Neural crest cell (in vitro differentiated cells): Measurements from ENCODE around the gene OBSCN. TPM values are rescaled to one million over a fixed set of nuclear protein-coding genes. Genes with fewer than 3 reads are reported as not detected.

Source experiments
- DNase-seq: peaks from one replicate; pipeline ENCODE4 v3.0.0; 2021; ENCODE audit warnings: low read depth, mixed read lengths, low spot score
- H3K27ac Mint-ChIP-seq: one replicate; pipeline ENCODE4 v1.8.0; 2021; ENCODE audit warnings: mild to moderate bottlenecking, mixed read lengths; ENCODE audit not compliant: unreplicated experiment
- H3K27me3 Mint-ChIP-seq: 2 replicates; pipeline ENCODE4 v1.8.0; 2021; ENCODE audit warnings: low read depth, mild to moderate bottlenecking, mixed read lengths
- H3K36me3 Mint-ChIP-seq: 2 replicates; pipeline ENCODE4 v1.8.0; 2021; ENCODE audit warnings: low read depth, mild to moderate bottlenecking, mixed read lengths
- H3K4me1 Mint-ChIP-seq: 2 replicates; pipeline ENCODE4 v1.8.0; 2021; ENCODE audit warnings: mixed read lengths
- H3K4me3 Mint-ChIP-seq: one replicate; pipeline ENCODE4 v1.8.0; 2021; ENCODE audit warnings: mild to moderate bottlenecking, mixed read lengths
- H3K9me3 Mint-ChIP-seq: 2 replicates; pipeline ENCODE4 v1.8.0; 2021; ENCODE audit warnings: mixed read lengths
- CTCF ChIP-seq: fragments of 200-600 bp; sonication (generic); conservative IDR thresholded peaks from 2 replicates; pipeline ENCODE4 v1.5.0; 2021; ENCODE audit warnings: antibody characterized with exemption, mild to moderate bottlenecking
- total RNA-seq: library from RNA; stranded (reverse); gene quantifications from 2 replicates; pipeline ENCODE4 v1.2.1, GENCODE V29; 2021

OBSCN gene
- total RNA-seq, 1 donor from 2014 or later = 40.1 TPM

DNA sequence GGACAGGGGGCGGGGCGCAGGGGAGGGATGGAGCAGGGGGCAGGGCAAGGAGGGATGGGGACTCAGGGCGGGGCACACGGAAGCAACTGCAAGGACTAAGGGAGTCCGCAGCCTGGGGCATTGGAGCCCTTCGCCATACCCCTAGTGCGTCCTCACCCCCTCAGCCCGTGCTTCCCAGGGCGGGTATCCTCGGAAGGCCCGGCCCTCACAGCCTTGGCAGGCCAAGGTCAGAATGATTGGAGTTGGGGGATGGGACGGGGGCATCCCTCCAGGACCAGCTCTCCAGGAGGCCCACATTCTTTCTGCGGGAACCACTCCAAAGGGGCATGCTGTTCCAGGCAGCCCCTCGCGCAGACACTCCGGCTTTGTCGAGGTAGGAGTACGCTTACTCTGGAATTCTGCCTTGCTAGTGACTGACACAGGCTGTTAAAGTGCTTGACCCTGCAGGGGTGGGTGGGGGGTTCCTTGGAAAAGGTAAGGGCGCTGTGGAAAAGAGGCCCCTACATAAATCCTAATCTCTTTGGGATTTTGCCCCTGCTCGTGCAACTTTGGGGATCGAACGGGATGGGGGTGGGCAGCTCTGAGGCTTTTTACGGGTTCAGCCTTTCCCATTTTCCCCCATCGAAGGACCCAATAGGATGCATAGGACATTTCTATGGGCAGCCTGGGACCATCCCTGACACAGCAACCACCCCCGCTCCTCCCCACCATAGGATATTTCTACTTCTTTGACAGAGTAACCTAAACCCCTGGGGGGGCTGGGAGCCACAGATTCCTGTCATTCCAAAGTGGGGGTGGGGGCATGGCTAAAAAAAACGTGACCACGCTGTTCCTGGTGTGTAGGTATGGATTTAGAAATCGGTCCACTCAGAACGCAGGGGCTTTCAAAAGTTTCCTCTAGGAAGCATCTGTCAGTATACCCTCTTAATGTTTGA, 199.5 kb downstream of the OBSCN start:
- no peak for DNase-seq
- Mint-ChIP-seq H3K36me3 (no peaks in the 10 kb centered on the region), H3K27me3 (no peaks in the 10 kb centered on the region), H3K27ac (no peak overlapping the region), H3K9me3 (no peaks in the 10 kb centered on the region), H3K4me3 (peak overlapping the region; percentile 88), H3K4me1 (peaks cover 37% of the 10 kb centered on the region)
- no peak for TF ChIP-seq CTCF

DNA sequence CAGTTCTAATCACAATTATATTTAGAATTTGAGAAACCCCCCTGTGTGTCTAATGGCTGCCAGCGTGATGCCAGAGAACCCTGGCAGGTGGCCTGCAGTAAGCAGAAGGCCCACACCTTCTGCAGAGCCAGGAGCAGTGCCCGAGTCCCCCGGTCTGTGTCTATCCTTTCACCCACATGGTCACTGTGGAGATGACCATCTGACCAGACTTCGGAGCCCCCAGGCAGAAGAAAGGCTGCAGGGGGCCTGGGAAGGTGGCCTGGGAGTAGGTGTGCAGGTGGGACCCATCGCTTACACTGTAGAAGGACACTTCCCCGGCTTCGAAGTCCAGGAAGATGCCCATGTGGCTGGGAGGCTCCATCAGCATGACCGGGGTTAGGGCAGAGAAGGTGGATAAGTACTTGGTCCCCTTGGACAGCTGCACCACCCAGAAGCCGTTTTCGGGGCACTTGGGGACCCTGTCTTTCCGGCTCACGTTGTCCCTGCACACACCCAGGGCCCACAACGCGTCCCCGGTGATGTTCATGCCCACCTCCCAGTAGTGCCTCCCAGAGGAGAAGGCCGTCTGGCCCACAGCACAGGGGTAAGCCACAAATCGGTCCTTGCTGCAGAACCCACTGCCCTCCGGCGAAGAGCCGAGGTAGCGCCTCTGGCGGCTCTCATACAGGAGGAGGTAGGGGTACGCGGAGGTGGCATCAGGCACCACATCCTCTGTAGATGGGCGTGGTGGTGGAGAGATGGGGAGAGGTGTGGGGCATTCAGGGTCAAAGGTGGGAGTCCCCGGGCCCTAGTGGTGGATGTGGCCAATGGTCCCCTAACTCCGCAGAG, 200.4 kb downstream of the OBSCN start:
- H3K27ac Mint-ChIP-seq = no peak overlapping the region
- peaks cover 30% of the 10 kb centered on the region for H3K4me1 Mint-ChIP-seq
- no peaks in the 10 kb centered on the region for H3K36me3 Mint-ChIP-seq

GRCh38 chr1:228408869-228409805, 201.3 kb downstream of the OBSCN start:
- Mint-ChIP-seq H3K4me3 (peak overlapping the region; percentile 77), H3K27me3 (no peaks in the 10 kb centered on the region), H3K36me3 (no peaks in the 10 kb centered on the region), H3K9me3 (no peaks in the 10 kb centered on the region), H3K4me1 (peaks cover 21% of the 10 kb centered on the region), H3K27ac (peak overlapping the region; percentile 67)
- TF ChIP-seq CTCF = no peak
- no peak for DNase-seq

More for the DNA sequence above, 200.4 kb downstream of the OBSCN start:
- Mint-ChIP-seq H3K4me3 (peak overlapping the region; percentile 88), H3K9me3 (no peaks in the 10 kb centered on the region), H3K27me3 (no peaks in the 10 kb centered on the region)
- DNase-seq = no peak
- no peak for TF ChIP-seq CTCF

DNA sequence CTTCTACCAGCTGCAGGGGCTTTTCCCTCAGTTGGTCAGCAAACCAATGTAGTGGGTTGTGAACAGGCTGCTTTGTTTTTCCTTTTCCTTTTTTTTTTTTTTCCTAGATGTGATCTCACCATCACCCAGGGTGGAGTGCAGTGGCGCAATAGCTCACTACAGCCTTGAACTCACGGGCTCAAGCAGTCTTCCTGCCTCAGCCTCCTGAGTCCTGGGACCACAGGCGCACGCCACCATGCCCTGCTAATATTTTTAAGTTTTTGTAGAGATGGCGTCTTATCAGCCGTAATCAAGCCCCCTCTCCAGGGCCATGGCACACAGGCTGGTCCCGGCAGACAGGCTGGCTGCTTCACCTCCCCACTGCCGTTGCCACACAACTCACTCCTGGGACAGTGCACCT, 202.2 kb downstream of the OBSCN start:
- peaks cover 13% of the 10 kb centered on the region for H3K4me1 Mint-ChIP-seq
- no peaks in the 10 kb centered on the region for H3K36me3 Mint-ChIP-seq
- no peaks in the 10 kb centered on the region for H3K9me3 Mint-ChIP-seq
- H3K27me3 Mint-ChIP-seq = no peaks in the 10 kb centered on the region
- H3K27ac Mint-ChIP-seq = no peak overlapping the region
- no peak for DNase-seq
- no peak for TF ChIP-seq CTCF
- H3K4me3 Mint-ChIP-seq = peak overlapping the region; percentile 72

DNA sequence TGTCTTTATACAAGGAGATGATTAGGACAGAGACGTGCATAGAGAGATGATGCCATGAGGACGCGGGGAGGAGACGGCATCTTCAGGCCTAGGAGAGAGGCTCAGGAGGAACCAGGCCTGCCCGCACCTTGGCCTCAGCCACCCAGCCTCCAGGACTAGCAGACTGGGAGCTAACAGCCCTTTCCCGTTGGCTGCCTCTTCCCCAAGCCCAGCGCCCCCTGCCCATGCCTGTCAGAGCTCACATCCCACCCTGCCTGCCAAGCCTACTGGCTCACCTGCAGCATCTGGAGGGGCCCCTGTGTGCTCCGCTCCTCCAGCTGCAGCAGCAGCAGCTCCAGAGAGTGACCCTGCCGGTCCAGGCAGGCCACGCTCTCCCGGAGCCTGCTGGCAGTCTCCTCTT, 202.8 kb downstream of the OBSCN start:
- H3K27me3 Mint-ChIP-seq = peaks cover 6% of the 10 kb centered on the region
- no peak for DNase-seq
- H3K36me3 Mint-ChIP-seq = peaks cover 3% of the 10 kb centered on the region
- H3K4me3 Mint-ChIP-seq = no peak overlapping the region
- H3K9me3 Mint-ChIP-seq = no peaks in the 10 kb centered on the region
- TF ChIP-seq CTCF = no peak
- peaks cover 12% of the 10 kb centered on the region for H3K4me1 Mint-ChIP-seq
- H3K27ac Mint-ChIP-seq = no peak overlapping the region
